Brain microvascular endothelial cell (primary cell): ENCODE measurements around the gene CHST6.
"Not testable (repeated sequence)": the region's sequence is repeated elsewhere in the genome, so short reads cannot be mapped to it uniquely, and the experiment has no call there.

ENCODE experiments used
- DNase-seq: peaks from one replicate; pipeline ENCODE4 v3.0.0-alpha.2; 2020
- H3K27ac ChIP-seq: fragments of 250-450 bp; sonication (Bioruptor Pico); 2 replicates; pipeline ENCODE4 v1.5.1; 2020; ENCODE audit warnings: mild to moderate bottlenecking, moderate library complexity
- H3K27me3 ChIP-seq: fragments of 250-450 bp; sonication (Bioruptor Pico); replicated peaks from 2 replicates; pipeline ENCODE4 v1.5.1; 2020; ENCODE audit warnings: mild to moderate bottlenecking
- H3K36me3 ChIP-seq: fragments of 250-450 bp; sonication (Bioruptor Pico); replicated peaks from 2 replicates; pipeline ENCODE4 v1.5.1; 2020; ENCODE audit warnings: mild to moderate bottlenecking
- H3K4me3 ChIP-seq: 2 replicates; pipeline ENCODE4 v1.5.1; 2011; ENCODE audit warnings: low read depth, mild to moderate bottlenecking, control low read depth, low read length, moderate library complexity
- CTCF ChIP-seq: IDR thresholded peaks from 2 replicates; pipeline ENCODE4 v1.5.1; 2011; ENCODE audit warnings: low read depth, mild to moderate bottlenecking, moderate library complexity, low read length, control low read depth, inconsistent platforms; ENCODE audit errors: missing control alignments
- in situ Hi-C: cut with HindIII; loops from 2 replicates; pipeline ENCODE4 v1.10.0; 2017; ENCODE audit warnings: low sequenced_read_pairs, low pct_ligation_motif_present

Gene CHST6

GRCh38 chr16:75506574-75506973 lies 11.3 kb upstream of the CHST6 start:
- no peak for TF ChIP-seq CTCF
- Histone ChIP-seq H3K4me3 (no peak overlapping the region), H3K27me3 (no peaks in the 10 kb centered on the region), H3K36me3 (no peaks in the 10 kb centered on the region), H3K27ac (peak overlapping the region; percentile 80)
- DNase-seq, result peak; percentile 87
- in situ Hi-C loops, result no loop called here

GRCh38 chr16:75506107-75506506 lies 10.9 kb upstream of the CHST6 start:
- Histone ChIP-seq H3K27me3 (no peaks in the 10 kb centered on the region), H3K36me3 (no peaks in the 10 kb centered on the region), H3K27ac (peak overlapping the region; percentile 80), H3K4me3 (no peak overlapping the region)
- DNase-seq, result no peak
- no peak for TF ChIP-seq CTCF
- in situ Hi-C loops, result no loop called here

GRCh38 chr16:75503801-75504200 lies 8.6 kb upstream of the CHST6 start:
- no peaks in the 10 kb centered on the region for H3K36me3 ChIP-seq
- in situ Hi-C loops, result no loop called here
- H3K27ac ChIP-seq, result no peak overlapping the region
- H3K27me3 ChIP-seq, result no peaks in the 10 kb centered on the region
- no peak for DNase-seq
- no peak for TF ChIP-seq CTCF
- H3K4me3 ChIP-seq, result no peak overlapping the region

GRCh38 chr16:75502916-75503605 lies 7.8 kb upstream of the CHST6 start:
- Histone ChIP-seq H3K27ac (no peak overlapping the region), H3K27me3 (no peaks in the 10 kb centered on the region), H3K4me3 (no peak overlapping the region), H3K36me3 (no peaks in the 10 kb centered on the region)
- in situ Hi-C loops, result no loop called here
- TF ChIP-seq CTCF, result no peak
- DNase-seq, result no peak

GRCh38 chr16:75501820-75502219 lies 6.6 kb upstream of the CHST6 start:
- H3K4me3 ChIP-seq, H3K27ac ChIP-seq, H3K36me3 ChIP-seq, in situ Hi-C loops, H3K27me3 ChIP-seq: not testable (repeated sequence)
- DNase-seq, result peak; percentile 45

- H3K27me3 ChIP-seq, result no peaks in the 10 kb centered on the region
- H3K36me3 ChIP-seq, result no peaks in the 10 kb centered on the region
- no peak overlapping the region for H3K27ac ChIP-seq
- in situ Hi-C loops, result no loop called here
- no peak overlapping the region for H3K4me3 ChIP-seq
- no peak for TF ChIP-seq CTCF
- DNase-seq, result no peak
Measured at GRCh38 chr16:75501359-75501758, 6.1 kb upstream of the CHST6 start.

GRCh38 chr16:75498605-75499322 lies 3.5 kb upstream of the CHST6 start:
- DNase-seq, H3K4me3 ChIP-seq, H3K27me3 ChIP-seq, H3K36me3 ChIP-seq, H3K27ac ChIP-seq, in situ Hi-C loops: not testable (repeated sequence)
